Measurements from ENCODE around the gene PSME2. TPM values are rescaled to one million over a fixed set of nuclear protein-coding genes. Genes with fewer than 3 reads are reported as not detected.

Gene PSME2
- 118 and 120 TPM in 2 replicates for total RNA-seq
- long read RNA-seq, transcript PSME2-201 (11 exons, 1,404 nt) = major isoform, 32 of 73 reads
- long read RNA-seq, partial matches to known transcripts = 5 of 73 reads
- long read RNA-seq, other reads (novel, unspliced or antisense) = 33 of 73 reads

GRCh38 chr14:24146453-24146977 is at the start of gene PSME2:
TSS of gene PSME2 (minus strand) at chr14:24146610. CDS start at chr14:24146581, 29 bp downstream.
- TF ChIP-seq CTCF (IDR thresholded peaks at IDR 0.05; ENCODE audit: unreplicated experiment) = peak; percentile 12
- no peaks in the 10 kb centered on the region for H3K27me3 Mint-ChIP-seq
- peak; percentile 96 for DNase-seq (ENCODE audit: low spot score, unreplicated experiment)
- peak within 1 kb of the TSS; percentile 97 for H3K27ac Mint-ChIP-seq
- H3K4me1 Mint-ChIP-seq (ENCODE audit: low read depth) = peaks cover 22% of the 10 kb centered on the region
- H3K4me3 Mint-ChIP-seq (ENCODE audit: low read depth) = peak within 1 kb of the TSS; percentile 99
- peaks cover 7% of the 10 kb centered on the region for H3K36me3 Mint-ChIP-seq (ENCODE audit: insufficient read depth)
- no peaks in the 10 kb centered on the region for H3K9me3 Mint-ChIP-seq (ENCODE audit: low read depth)

GRCh38 chr14:24195186-24196070 is 49.0 kb upstream of the PSME2 start, which contains the start of gene TM9SF1:
TSS of gene TM9SF1 (minus strand) at chr14:24195441. CDS start at chr14:24195019, 422 bp downstream.
- Mint-ChIP-seq H3K27ac (peak within 1 kb of the TSS; percentile 97), H3K9me3 (ENCODE audit: low read depth) (no peaks in the 10 kb centered on the region), H3K36me3 (ENCODE audit: insufficient read depth) (peaks cover 24% of the 10 kb centered on the region), H3K27me3 (no peaks in the 10 kb centered on the region), H3K4me1 (ENCODE audit: low read depth) (peaks cover 17% of the 10 kb centered on the region), H3K4me3 (ENCODE audit: low read depth) (peak within 1 kb of the TSS; percentile 91)
- TF ChIP-seq CTCF (IDR thresholded peaks at IDR 0.05; ENCODE audit: unreplicated experiment) = no peak
- DNase-seq (ENCODE audit: low spot score, unreplicated experiment) = peak; percentile 63

GRCh38 chr14:24194873-24195185 is 48.4 kb upstream of the PSME2 start:
- peak overlapping the region; percentile 77 for H3K27ac Mint-ChIP-seq
- peak overlapping the region; percentile 91 for H3K4me3 Mint-ChIP-seq (ENCODE audit: low read depth)
- H3K9me3 Mint-ChIP-seq (ENCODE audit: low read depth) = no peaks in the 10 kb centered on the region
- H3K27me3 Mint-ChIP-seq = no peaks in the 10 kb centered on the region
- H3K36me3 Mint-ChIP-seq (ENCODE audit: insufficient read depth) = peaks cover 23% of the 10 kb centered on the region
- TF ChIP-seq CTCF (IDR thresholded peaks at IDR 0.05; ENCODE audit: unreplicated experiment) = no peak
- peaks cover 17% of the 10 kb centered on the region for H3K4me1 Mint-ChIP-seq (ENCODE audit: low read depth)
- DNase-seq (ENCODE audit: low spot score, unreplicated experiment) = no peak

GRCh38 chr14:24194186-24194872 is 47.9 kb upstream of the PSME2 start:
- H3K4me1 Mint-ChIP-seq (ENCODE audit: low read depth) = peaks cover 18% of the 10 kb centered on the region
- H3K9me3 Mint-ChIP-seq (ENCODE audit: low read depth) = no peaks in the 10 kb centered on the region
- TF ChIP-seq CTCF (IDR thresholded peaks at IDR 0.05; ENCODE audit: unreplicated experiment) = no peak
- peaks cover 22% of the 10 kb centered on the region for H3K36me3 Mint-ChIP-seq (ENCODE audit: insufficient read depth)
- H3K27ac Mint-ChIP-seq = no peak overlapping the region
- no peaks in the 10 kb centered on the region for H3K27me3 Mint-ChIP-seq
- DNase-seq (ENCODE audit: low spot score, unreplicated experiment) = no peak
- peak overlapping the region; percentile 91 for H3K4me3 Mint-ChIP-seq (ENCODE audit: low read depth)

- TF ChIP-seq CTCF (IDR thresholded peaks at IDR 0.05; ENCODE audit: unreplicated experiment) = no peak
- Mint-ChIP-seq H3K9me3 (ENCODE audit: low read depth) (no peaks in the 10 kb centered on the region), H3K4me1 (ENCODE audit: low read depth) (peaks cover 25% of the 10 kb centered on the region), H3K27me3 (no peaks in the 10 kb centered on the region), H3K27ac (no peak overlapping the region), H3K4me3 (ENCODE audit: low read depth) (no peak overlapping the region), H3K36me3 (ENCODE audit: insufficient read depth) (peaks cover 21% of the 10 kb centered on the region)
- DNase-seq (ENCODE audit: low spot score, unreplicated experiment) = no peak
These were observed 46.5 kb upstream of the PSME2 start for GRCh38 chr14:24192933-24193332.
